GM12878 (cell line): Measurements from ENCODE around the gene C15orf40. TPM values are rescaled to one million over a fixed set of nuclear protein-coding genes. Genes with fewer than 3 reads are reported as not detected.

Experiments used
- ATF7 ChIP-seq: fragments of 450-650 bp; IDR thresholded peaks from 2 replicates; pipeline ENCODE4 v1.6.1; 2016; ENCODE audit warnings: low read depth, mild to moderate bottlenecking
- BHLHE40 ChIP-seq, 2 experiments: fragments of 450-650 bp in 1 of 2; IDR thresholded peaks; 2 replicates each; pipeline ENCODE4 v1.6.1; 2011 to 2017; ENCODE audit warnings: low read depth in 2 of 2, borderline replicate concordance in 1 of 2, improper control_type of control experiment in 1 of 2, low read length in 1 of 2, mild to moderate bottlenecking in 1 of 2
- CBFB ChIP-seq: IDR thresholded peaks from 2 replicates; pipeline ENCODE4 v1.6.1; 2016; ENCODE audit warnings: antibody characterized with exemption, low read depth
- IRF4 ChIP-seq: IDR thresholded peaks from 2 replicates; pipeline ENCODE4 v1.6.1; 2011; ENCODE audit warnings: low read depth, low read length
- JUND ChIP-seq: IDR thresholded peaks from 2 replicates; pipeline ENCODE4 v1.6.1; 2012; ENCODE audit warnings: low read depth, mild to moderate bottlenecking, low read length, improper control_type of control experiment, moderate library complexity
- NRF1 ChIP-seq: conservative IDR thresholded peaks from 2 replicates; pipeline ENCODE4 v1.6.1; 2011; ENCODE audit warnings: mild to moderate bottlenecking, low read depth, low read length, improper control_type of control experiment
- RELA ChIP-seq: fragments of 450-650 bp; IDR thresholded peaks from 2 replicates; pipeline ENCODE4 v1.8.0; 2014; ENCODE audit warnings: borderline replicate concordance; ENCODE audit not compliant: partially characterized antibody
- SIN3A ChIP-seq: IDR thresholded peaks from 2 replicates; pipeline ENCODE4 v1.6.1; 2012; ENCODE audit warnings: low read depth, low read length, improper control_type of control experiment
- SIX5 ChIP-seq: IDR thresholded peaks from 2 replicates; pipeline ENCODE4 v1.6.1; 2011; ENCODE audit warnings: mild to moderate bottlenecking, low read depth, low read length, moderate library complexity; ENCODE audit not compliant: severe bottlenecking
- TCF7 ChIP-seq: IDR thresholded peaks from 2 replicates; pipeline ENCODE4 v1.6.1; 2014; ENCODE audit warnings: antibody characterized with exemption, borderline replicate concordance
- WRNIP1 ChIP-seq: IDR thresholded peaks from 2 replicates; pipeline ENCODE4 v1.6.1; 2011; ENCODE audit warnings: low read depth, low read length, improper control_type of control experiment, borderline replicate concordance
- ZNF24 ChIP-seq: fragments of 450-650 bp; IDR thresholded peaks from 2 replicates; pipeline ENCODE4 v1.6.1; 2017; ENCODE audit warnings: antibody characterized with exemption, mild to moderate bottlenecking
- ZNF384 ChIP-seq: IDR thresholded peaks from 2 replicates; pipeline ENCODE4 v1.6.1; 2012; ENCODE audit warnings: low read depth, mild to moderate bottlenecking, low read length, improper control_type of control experiment, borderline replicate concordance
- polyA plus RNA-seq, 11 experiments: library from polyadenylated mRNA; depleted of rRNA in 4 of 11; unstranded in 6 of 11; stranded (reverse) in 5 of 11; fragments of >200 nt; fragmentation: Nextera tagmentation in 4 of 11; fragmentation: Illumina TruSeq in 1 of 11; extraction: Ambion mirVana in 4 of 11; extraction: Trizol in 1 of 11; gene quantifications; 1 replicate in 1 of 11; 2 replicates in 10 of 11; pipeline versions ENCODE4 v1.2.1 to v1.2.3, GENCODE V29; 2011 to 2016; ENCODE audit warnings: inconsistent platforms in 2 of 11, missing spikeins in 2 of 11, low read depth in 1 of 11
- total RNA-seq, 4 experiments: library from RNA; depleted of rRNA in 3 of 4; stranded (reverse); fragments of >200 nt in 3 of 4; fragmentation: Illumina TruSeq in 1 of 4; extraction: Trizol in 1 of 4; gene quantifications; 2 replicates each; pipeline versions ENCODE4 v1.2.1 to v1.2.3, GENCODE V29; 2013 to 2021
- TF ChIP-seq, protein P1 (sequence below): fragments of 450-650 bp; formaldehyde crosslinking; IDR thresholded peaks from 2 replicates; pipeline ENCODE4 v1.4.0; 2020; ENCODE audit warnings: mild to moderate bottlenecking, moderate library complexity
- TF ChIP-seq, protein P2 (sequence below): IDR thresholded peaks from 2 replicates; pipeline ENCODE4 v1.6.1; 2011; ENCODE audit warnings: borderline replicate concordance, low read depth, mild to moderate bottlenecking, moderate library complexity, mixed read lengths, low read length; ENCODE audit not compliant: insufficient read depth; ENCODE audit errors: extremely low read length
- TF ChIP-seq, protein P3 (sequence below): fragments of 150-350 bp; IDR thresholded peaks from 2 replicates; pipeline ENCODE4 v1.6.1; 2016; ENCODE audit warnings: low read depth, low read length
- TF ChIP-seq, protein P4 (sequence below): fragments of 450-650 bp; IDR thresholded peaks from 2 replicates; pipeline ENCODE4 v1.6.1; 2017; ENCODE audit warnings: mild to moderate bottlenecking, moderate library complexity

C15orf40 gene
- total and polyA plus RNA-seq, 10 of the 15 experiments (the other 5 are each of a cell fraction or from before 2014, with no cell fraction given): 21.3 to 70.0 (median 31.8) TPM

DNA sequence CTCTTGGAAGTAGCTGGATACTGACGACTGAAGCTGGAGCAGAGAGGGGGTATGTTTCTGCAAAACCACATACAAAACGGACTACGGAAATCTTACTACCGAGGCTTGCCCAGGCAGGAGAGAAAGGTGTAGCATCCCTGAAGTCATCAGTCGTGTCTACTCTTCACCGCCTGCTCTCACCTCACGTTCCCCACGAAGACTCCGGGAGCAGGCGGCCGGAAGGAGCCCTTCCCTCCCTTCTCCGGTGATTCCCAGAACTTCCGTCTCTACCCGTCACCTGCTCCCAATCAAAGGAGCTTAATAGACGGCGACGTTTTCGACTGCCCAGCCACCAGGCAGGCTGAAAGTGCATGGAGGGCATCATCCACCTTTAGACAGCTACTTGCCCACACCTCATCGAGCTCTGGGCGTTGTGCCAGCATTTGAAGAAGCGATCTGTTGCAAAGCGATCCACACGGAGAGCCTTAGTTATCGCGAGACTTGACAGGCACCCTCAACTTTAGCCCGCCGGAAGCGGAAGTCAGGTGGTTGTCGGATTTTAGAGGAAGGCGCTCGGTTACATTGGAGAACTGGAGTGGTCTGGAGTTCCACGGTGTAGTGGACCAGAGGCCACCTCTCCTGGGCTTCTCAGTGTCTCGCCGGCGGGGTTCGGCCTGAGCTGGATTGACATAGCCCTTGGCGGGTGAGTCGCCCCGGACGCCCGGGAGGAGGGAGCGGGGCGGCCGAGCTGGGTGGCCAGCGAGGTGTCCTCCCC lies 25.6 kb downstream of the C15orf40 start, which contains the start of gene RAMAC (continued):
- TF ChIP-seq, protein P1, sequence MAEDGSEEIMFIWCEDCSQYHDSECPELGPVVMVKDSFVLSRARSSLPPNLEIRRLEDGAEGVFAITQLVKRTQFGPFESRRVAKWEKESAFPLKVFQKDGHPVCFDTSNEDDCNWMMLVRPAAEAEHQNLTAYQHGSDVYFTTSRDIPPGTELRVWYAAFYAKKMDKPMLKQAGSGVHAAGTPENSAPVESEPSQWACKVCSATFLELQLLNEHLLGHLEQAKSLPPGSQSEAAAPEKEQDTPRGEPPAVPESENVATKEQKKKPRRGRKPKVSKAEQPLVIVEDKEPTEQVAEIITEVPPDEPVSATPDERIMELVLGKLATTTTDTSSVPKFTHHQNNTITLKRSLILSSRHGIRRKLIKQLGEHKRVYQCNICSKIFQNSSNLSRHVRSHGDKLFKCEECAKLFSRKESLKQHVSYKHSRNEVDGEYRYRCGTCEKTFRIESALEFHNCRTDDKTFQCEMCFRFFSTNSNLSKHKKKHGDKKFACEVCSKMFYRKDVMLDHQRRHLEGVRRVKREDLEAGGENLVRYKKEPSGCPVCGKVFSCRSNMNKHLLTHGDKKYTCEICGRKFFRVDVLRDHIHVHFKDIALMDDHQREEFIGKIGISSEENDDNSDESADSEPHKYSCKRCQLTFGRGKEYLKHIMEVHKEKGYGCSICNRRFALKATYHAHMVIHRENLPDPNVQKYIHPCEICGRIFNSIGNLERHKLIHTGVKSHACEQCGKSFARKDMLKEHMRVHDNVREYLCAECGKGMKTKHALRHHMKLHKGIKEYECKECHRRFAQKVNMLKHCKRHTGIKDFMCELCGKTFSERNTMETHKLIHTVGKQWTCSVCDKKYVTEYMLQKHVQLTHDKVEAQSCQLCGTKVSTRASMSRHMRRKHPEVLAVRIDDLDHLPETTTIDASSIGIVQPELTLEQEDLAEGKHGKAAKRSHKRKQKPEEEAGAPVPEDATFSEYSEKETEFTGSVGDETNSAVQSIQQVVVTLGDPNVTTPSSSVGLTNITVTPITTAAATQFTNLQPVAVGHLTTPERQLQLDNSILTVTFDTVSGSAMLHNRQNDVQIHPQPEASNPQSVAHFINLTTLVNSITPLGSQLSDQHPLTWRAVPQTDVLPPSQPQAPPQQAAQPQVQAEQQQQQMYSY (CRISPR knock-in tag): no peak
- no peak for TF ChIP-seq ZNF384
- peak; percentile 63 for TF ChIP-seq RELA
- TF ChIP-seq ATF7: no peak
- no peak for TF ChIP-seq JUND
- TF ChIP-seq SIX5: no peak
- no peak for TF ChIP-seq NRF1
- no peak for TF ChIP-seq TCF7
- TF ChIP-seq ZNF24: no peak
- TF ChIP-seq, protein P2, sequence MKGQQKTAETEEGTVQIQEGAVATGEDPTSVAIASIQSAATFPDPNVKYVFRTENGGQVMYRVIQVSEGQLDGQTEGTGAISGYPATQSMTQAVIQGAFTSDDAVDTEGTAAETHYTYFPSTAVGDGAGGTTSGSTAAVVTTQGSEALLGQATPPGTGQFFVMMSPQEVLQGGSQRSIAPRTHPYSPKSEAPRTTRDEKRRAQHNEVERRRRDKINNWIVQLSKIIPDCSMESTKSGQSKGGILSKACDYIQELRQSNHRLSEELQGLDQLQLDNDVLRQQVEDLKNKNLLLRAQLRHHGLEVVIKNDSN: peak; percentile 53
- peak in 1 of 2 experiments; percentile 44; a peak in 1 of 4 replicates for TF ChIP-seq BHLHE40 (IDR thresholded peaks at IDR 0.05; ENCODE audit: borderline replicate concordance in 1 of 2, low read depth in 2 of 2, low read length in 1 of 2)
- TF ChIP-seq, protein P3, sequence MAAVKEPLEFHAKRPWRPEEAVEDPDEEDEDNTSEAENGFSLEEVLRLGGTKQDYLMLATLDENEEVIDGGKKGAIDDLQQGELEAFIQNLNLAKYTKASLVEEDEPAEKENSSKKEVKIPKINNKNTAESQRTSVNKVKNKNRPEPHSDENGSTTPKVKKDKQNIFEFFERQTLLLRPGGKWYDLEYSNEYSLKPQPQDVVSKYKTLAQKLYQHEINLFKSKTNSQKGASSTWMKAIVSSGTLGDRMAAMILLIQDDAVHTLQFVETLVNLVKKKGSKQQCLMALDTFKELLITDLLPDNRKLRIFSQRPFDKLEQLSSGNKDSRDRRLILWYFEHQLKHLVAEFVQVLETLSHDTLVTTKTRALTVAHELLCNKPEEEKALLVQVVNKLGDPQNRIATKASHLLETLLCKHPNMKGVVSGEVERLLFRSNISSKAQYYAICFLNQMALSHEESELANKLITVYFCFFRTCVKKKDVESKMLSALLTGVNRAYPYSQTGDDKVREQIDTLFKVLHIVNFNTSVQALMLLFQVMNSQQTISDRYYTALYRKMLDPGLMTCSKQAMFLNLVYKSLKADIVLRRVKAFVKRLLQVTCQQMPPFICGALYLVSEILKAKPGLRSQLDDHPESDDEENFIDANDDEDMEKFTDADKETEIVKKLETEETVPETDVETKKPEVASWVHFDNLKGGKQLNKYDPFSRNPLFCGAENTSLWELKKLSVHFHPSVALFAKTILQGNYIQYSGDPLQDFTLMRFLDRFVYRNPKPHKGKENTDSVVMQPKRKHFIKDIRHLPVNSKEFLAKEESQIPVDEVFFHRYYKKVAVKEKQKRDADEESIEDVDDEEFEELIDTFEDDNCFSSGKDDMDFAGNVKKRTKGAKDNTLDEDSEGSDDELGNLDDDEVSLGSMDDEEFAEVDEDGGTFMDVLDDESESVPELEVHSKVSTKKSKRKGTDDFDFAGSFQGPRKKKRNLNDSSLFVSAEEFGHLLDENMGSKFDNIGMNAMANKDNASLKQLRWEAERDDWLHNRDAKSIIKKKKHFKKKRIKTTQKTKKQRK: no peak
- TF ChIP-seq SIN3A: no peak; the same call in 1 of the 2 replicates
- TF ChIP-seq IRF4: no peak
- no peak for TF ChIP-seq WRNIP1
- 0 out of 2 replicates have a peak, but pooled peaks have one; percentile 51 for TF ChIP-seq CBFB
- TF ChIP-seq, protein P4, sequence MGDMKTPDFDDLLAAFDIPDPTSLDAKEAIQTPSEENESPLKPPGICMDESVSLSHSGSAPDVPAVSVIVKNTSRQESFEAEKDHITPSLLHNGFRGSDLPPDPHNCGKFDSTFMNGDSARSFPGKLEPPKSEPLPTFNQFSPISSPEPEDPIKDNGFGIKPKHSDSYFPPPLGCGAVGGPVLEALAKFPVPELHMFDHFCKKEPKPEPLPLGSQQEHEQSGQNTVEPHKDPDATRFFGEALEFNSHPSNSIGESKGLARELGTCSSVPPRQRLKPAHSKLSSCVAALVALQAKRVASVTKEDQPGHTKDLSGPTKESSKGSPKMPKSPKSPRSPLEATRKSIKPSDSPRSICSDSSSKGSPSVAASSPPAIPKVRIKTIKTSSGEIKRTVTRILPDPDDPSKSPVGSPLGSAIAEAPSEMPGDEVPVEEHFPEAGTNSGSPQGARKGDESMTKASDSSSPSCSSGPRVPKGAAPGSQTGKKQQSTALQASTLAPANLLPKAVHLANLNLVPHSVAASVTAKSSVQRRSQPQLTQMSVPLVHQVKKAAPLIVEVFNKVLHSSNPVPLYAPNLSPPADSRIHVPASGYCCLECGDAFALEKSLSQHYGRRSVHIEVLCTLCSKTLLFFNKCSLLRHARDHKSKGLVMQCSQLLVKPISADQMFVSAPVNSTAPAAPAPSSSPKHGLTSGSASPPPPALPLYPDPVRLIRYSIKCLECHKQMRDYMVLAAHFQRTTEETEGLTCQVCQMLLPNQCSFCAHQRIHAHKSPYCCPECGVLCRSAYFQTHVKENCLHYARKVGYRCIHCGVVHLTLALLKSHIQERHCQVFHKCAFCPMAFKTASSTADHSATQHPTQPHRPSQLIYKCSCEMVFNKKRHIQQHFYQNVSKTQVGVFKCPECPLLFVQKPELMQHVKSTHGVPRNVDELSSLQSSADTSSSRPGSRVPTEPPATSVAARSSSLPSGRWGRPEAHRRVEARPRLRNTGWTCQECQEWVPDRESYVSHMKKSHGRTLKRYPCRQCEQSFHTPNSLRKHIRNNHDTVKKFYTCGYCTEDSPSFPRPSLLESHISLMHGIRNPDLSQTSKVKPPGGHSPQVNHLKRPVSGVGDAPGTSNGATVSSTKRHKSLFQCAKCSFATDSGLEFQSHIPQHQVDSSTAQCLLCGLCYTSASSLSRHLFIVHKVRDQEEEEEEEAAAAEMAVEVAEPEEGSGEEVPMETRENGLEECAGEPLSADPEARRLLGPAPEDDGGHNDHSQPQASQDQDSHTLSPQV: no peak
